K562 (cell line): ENCODE data around the gene OOSP3. TPM values are rescaled to one million over a fixed set of nuclear protein-coding genes. Genes with fewer than 3 reads are reported as not detected.
A peak's percentile ranks its signal among the peaks of the same experiment; 100 is the strongest.
"Not testable (repeated sequence)": the region's sequence is repeated elsewhere in the genome, so short reads cannot be mapped to it uniquely, and the experiment has no call there.

Source experiments
- ATAC-seq: fragments of 200-7000 bp; cut with Tn5 transposase; 3 replicates; pipeline ENCODE4 v1.9.1; 2020; ENCODE audit warnings: moderate library complexity
- BruUV-seq: library from RNA; stranded (reverse); fragments of 400-500 nt; replicated peaks from 2 replicates; lab custom pipeline; 2021; lab: Mats Ljungman, UMichigan
- CTCF ChIA-PET: fragments of 300-600 bp; formaldehyde crosslinking; extraction: SDS; loops from one replicate; lab custom pipeline; 2021; ENCODE audit warnings: low intra/inter-chr PET ratio; lab: Yijun Ruan, JAX
- POLR2A ChIA-PET: fragments of 300-600, 350-650 bp; sonication (Branson Sonifier 250); formaldehyde crosslinking; extraction: SDS; loops from one replicate; lab custom pipeline; 2021; ENCODE audit warnings: antibody characterized with exemption, inconsistent platforms; lab: Yijun Ruan, JAX
- DNase-seq, 4 experiments: peaks; one replicate each; pipeline versions ENCODE4 v3.0.0 to v3.0.0-alpha.2; 2011 to 2018; ENCODE audit warnings: low spot score in 3 of 4, mixed read lengths in 3 of 4; ENCODE audit errors: extremely low read depth in 1 of 4
- FAIRE-seq: peaks from 2 replicates; lab custom pipeline; 2011; peaks lifted over from hg19 to GRCh38; lab: Jason Lieb, UNC
- H2AFZ ChIP-seq: 2 replicates; pipeline ENCODE4 v1.6.0; 2011; ENCODE audit warnings: low read depth, low read length, control low read depth, inconsistent platforms
- H3K27ac ChIP-seq: fragments of 200-600 bp; 3 replicates; pipeline ENCODE4 v1.8.0; 2011; ENCODE audit warnings: low read depth, mild to moderate bottlenecking, control low read depth, inconsistent platforms, low read length, moderate library complexity, mixed read lengths; ENCODE audit errors: extremely low read depth
- H3K27me3 ChIP-seq, 2 experiments: fragments of 300-600 bp in 1 of 2; 2 replicates in 1 of 2; 3 replicates in 1 of 2; pipeline versions ENCODE4 v1.6.0 to v1.8.0; 2011; ENCODE audit warnings: inconsistent platforms in 2 of 2, low read length in 2 of 2, mild to moderate bottlenecking in 1 of 2, mixed read lengths in 1 of 2, moderate library complexity in 1 of 2; ENCODE audit not compliant: control insufficient read depth in 2 of 2, insufficient read depth in 2 of 2
- H3K36me3 ChIP-seq: fragments of 300-600 bp; 3 replicates; pipeline ENCODE4 v1.8.0; 2011; ENCODE audit warnings: mild to moderate bottlenecking, low read length, inconsistent platforms; ENCODE audit not compliant: control insufficient read depth, insufficient read depth
- H3K4me1 ChIP-seq, 2 experiments: fragments of 200-600 bp in 1 of 2; replicated peaks in 1 of 2; 2 replicates in 1 of 2; 3 replicates in 1 of 2; pipeline versions ENCODE4 v1.5.1 to v1.8.0; 2011; ENCODE audit warnings: inconsistent platforms in 2 of 2, low read length in 2 of 2, mild to moderate bottlenecking in 1 of 2, mixed read lengths in 1 of 2, moderate library complexity in 1 of 2; ENCODE audit not compliant: control insufficient read depth in 2 of 2, insufficient read depth in 2 of 2
- H3K4me2 ChIP-seq: 2 replicates; pipeline ENCODE4 v1.6.1; 2011; ENCODE audit warnings: low read length, control low read depth, inconsistent platforms, mixed read lengths; ENCODE audit not compliant: insufficient read depth
- H3K4me3 ChIP-seq: fragments of 200-600 bp; sonication (generic), shearing (Covaris generic); 2 replicates; pipeline ENCODE4 v1.5.1; 2016; ENCODE audit warnings: control low read depth, inconsistent platforms
- H3K79me2 ChIP-seq: fragments of 200-600 bp; 3 replicates; pipeline ENCODE4 v1.8.0; 2011; ENCODE audit warnings: low read length, inconsistent platforms; ENCODE audit not compliant: control insufficient read depth, insufficient read depth
- H3K9ac ChIP-seq, 2 experiments: 2 replicates each; pipeline versions ENCODE4 v1.6.0 to v1.6.1; 2011; ENCODE audit warnings: low read depth in 2 of 2, low read length in 2 of 2, control low read depth in 1 of 2, inconsistent platforms in 1 of 2, mild to moderate bottlenecking in 1 of 2, mixed read lengths in 1 of 2; ENCODE audit not compliant: insufficient read depth in 1 of 2
- H3K9me1 ChIP-seq: one replicate; pipeline ENCODE4 v1.6.0; 2011; ENCODE audit warnings: inconsistent platforms, mild to moderate bottlenecking, low read length, moderate library complexity; ENCODE audit not compliant: control insufficient read depth, insufficient read depth
- H3K9me3 ChIP-seq: replicated peaks from 2 replicates; pipeline ENCODE4 v1.5.1; 2011; ENCODE audit warnings: low read depth, low read length, inconsistent platforms; ENCODE audit not compliant: control insufficient read depth, insufficient read depth
- H4K20me1 ChIP-seq: replicated peaks from 2 replicates; pipeline ENCODE4 v1.6.1; 2011; ENCODE audit warnings: low read length, inconsistent platforms, mixed read lengths; ENCODE audit not compliant: control insufficient read depth, insufficient read depth
- BCOR ChIP-seq: fragments of 450-650 bp; IDR thresholded peaks from 2 replicates; pipeline ENCODE4 v1.6.1; 2016
- CEBPB ChIP-seq: fragments of 450-650 bp; IDR thresholded peaks from 2 replicates; pipeline ENCODE4 v1.6.1; 2016; ENCODE audit warnings: missing genetic modification characterization, missing compliant biosample characterization
- CEBPG ChIP-seq, 3 experiments: fragments of 200-800 bp in 1 of 3; sonication (Bioruptor generic) in 1 of 3; sonication (generic) in 1 of 3; formaldehyde crosslinking in 1 of 3; IDR thresholded peaks in 2 of 3; conservative IDR thresholded peaks in 1 of 3; 2 replicates each; pipeline versions ENCODE4 v1.6.1 to v1.8.0; 2016 to 2022; ENCODE audit warnings: missing compliant biosample characterization in 2 of 3, missing genetic modification characterization in 2 of 3, mild to moderate bottlenecking in 1 of 3, missing genetic modification reagents in 1 of 3
- ELF2 ChIP-seq: fragments of 250-450 bp; sonication (Bioruptor Pico); IDR thresholded peaks from 2 replicates; pipeline ENCODE4 v1.5.0; 2021; ENCODE audit warnings: mild to moderate bottlenecking
- RBM25 ChIP-seq: fragments of 200-400 bp; formaldehyde crosslinking; IDR thresholded peaks from 2 replicates; pipeline ENCODE4 v1.6.1; 2018; ENCODE audit warnings: low read length, low read depth, moderate library complexity; ENCODE audit not compliant: severe bottlenecking
- ZNF146 ChIP-seq: IDR thresholded peaks from one replicate; pipeline ENCODE4 v1.6.1; 2018; ENCODE audit warnings: missing compliant biosample characterization; ENCODE audit not compliant: unreplicated experiment
- ZNF354B ChIP-seq: fragments of 250-450 bp; sonication (Bioruptor Pico); IDR thresholded peaks from 2 replicates; pipeline ENCODE4 v1.4.0; 2020
- WGBS: fragments of 100-300 bp; shearing (Covaris generic); methylation state at CpG from one replicate; pipeline ENCODE4 v1.1.6; 2016; ENCODE audit warnings: low coverage, mixed read lengths; ENCODE audit not compliant: insufficient coverage; ENCODE audit errors: missing lambda C conversion rate; 5-methylcytosine and 5-hydroxymethylcytosine counted together
- in situ Hi-C: fragments of 300-500 bp; cut with MboI; formaldehyde crosslinking; loops from 4 replicates; pipeline ENCODE4 v1.15.0; 2018; ENCODE audit warnings: inconsistent platforms, mixed read lengths
- intact Hi-C: fragments of 100-400 bp; cut with micrococcal nuclease; formaldehyde crosslinking; loops from 2 replicates; pipeline ENCODE4 v1.14.2; 2022
- polyA plus RNA-seq, 8 experiments: library from polyadenylated mRNA; depleted of rRNA in 4 of 8; stranded (reverse) in 5 of 8; unstranded in 3 of 8; fragments of >200 nt; fragmentation: Nextera tagmentation in 2 of 8; fragmentation: Illumina TruSeq in 1 of 8; extraction: Ambion mirVana in 2 of 8; extraction: Trizol in 1 of 8; gene quantifications; 2 replicates each; pipeline versions ENCODE4 v1.2.1 to v1.2.3, GENCODE V29; 2011 to 2014; ENCODE audit warnings: inconsistent platforms in 1 of 8, missing spikeins in 1 of 8
- total RNA-seq, 7 experiments: library from RNA; depleted of rRNA in 6 of 7; stranded (reverse); fragments of >200 nt in 6 of 7; fragmentation: Illumina TruSeq in 2 of 7; extraction: Trizol in 2 of 7; gene quantifications; 2 replicates each; pipeline versions ENCODE4 v1.2.1 to v1.2.3, GENCODE V29; 2011 to 2021; ENCODE audit warnings: low replicate concordance in 1 of 7
- TF ChIP-seq, protein P1 (sequence below), 2 experiments: fragments of 450-650 bp in 1 of 2; sonication (generic) in 1 of 2; formaldehyde crosslinking in 1 of 2; IDR thresholded peaks in 1 of 2; conservative IDR thresholded peaks in 1 of 2; 2 replicates each; pipeline versions ENCODE4 v1.6.1 to v1.8.1; 2016 to 2023; ENCODE audit warnings: mild to moderate bottlenecking in 2 of 2, moderate library complexity in 2 of 2, inconsistent platforms in 1 of 2, missing genetic modification reagents in 1 of 2

Gene OOSP3
- total and polyA plus RNA-seq, 9 of the 15 experiments (the other 6 are each of a cell fraction or from before 2014, with no cell fraction given) = 0.09 to 0.32 (median 0.15) TPM; not detected in 6

DNA sequence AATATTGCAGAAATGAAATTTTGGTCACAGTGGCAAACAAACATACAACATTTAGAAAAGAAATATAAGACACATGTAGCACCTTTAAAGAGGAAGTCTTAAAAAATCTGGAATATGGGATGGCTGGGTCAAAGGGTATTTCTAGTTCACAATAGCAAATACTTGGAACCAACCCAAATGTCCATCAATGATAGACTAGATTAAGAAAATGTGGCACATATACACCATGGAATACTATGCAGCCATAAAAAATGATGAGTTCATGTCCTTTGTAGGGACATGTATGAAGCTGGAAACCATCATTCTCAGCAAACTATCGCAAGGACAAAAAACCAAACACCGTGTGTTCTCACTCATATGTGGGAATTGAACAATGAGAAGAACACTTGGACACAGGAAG, 25.0 kb downstream of the OOSP3 start:
- FAIRE-seq, H3K27ac ChIP-seq, H3K9me3 ChIP-seq, ATAC-seq, in situ Hi-C loops, CTCF ChIA-PET, H3K9me1 ChIP-seq, intact Hi-C loops, H3K27me3 ChIP-seq, H4K20me1 ChIP-seq, H3K79me2 ChIP-seq, H3K4me1 ChIP-seq, H3K4me3 ChIP-seq, BruUV-seq, DNase-seq, H3K9ac ChIP-seq, H3K4me2 ChIP-seq, H3K36me3 ChIP-seq, H2AFZ ChIP-seq: not testable (repeated sequence)
- POLR2A ChIA-PET = interaction anchor here (0.8 kb wide), 1 partner anchor 9 kb away, joined by 3 read pairs; no protein-coding TSS in a partner anchor
- peak; percentile 34 for TF ChIP-seq RBM25
- peak; percentile 69 for TF ChIP-seq ZNF146
- TF ChIP-seq BCOR = peak; percentile 74
- 86% methylated on average over 2 of the region's 2 CpGs for WGBS

DNA sequence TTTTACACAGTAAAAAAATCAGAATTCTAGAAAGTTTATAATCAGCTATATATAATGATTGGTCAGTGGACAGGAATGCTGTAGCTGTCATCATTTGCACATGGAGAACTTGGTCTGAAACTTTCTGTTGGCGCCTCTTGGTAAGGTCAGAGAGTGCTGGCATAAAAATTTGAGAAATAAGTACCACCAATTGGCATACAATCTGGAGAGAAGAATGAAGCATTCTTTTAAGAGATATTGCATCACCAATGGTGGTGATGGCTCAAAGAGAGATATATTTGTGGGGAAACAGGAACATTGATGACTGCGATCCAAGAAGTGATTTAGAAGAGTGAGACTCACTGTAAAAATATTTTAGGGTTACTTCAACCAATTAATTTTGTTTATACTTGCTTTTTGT, 39.9 kb downstream of the OOSP3 start:
- Histone ChIP-seq H3K9me1 (no peaks in the 10 kb centered on the region), H3K36me3 (no peaks in the 10 kb centered on the region), H4K20me1 (no peaks in the 10 kb centered on the region), H3K4me2 (no peak overlapping the region), H3K79me2 (no peaks in the 10 kb centered on the region), H2AFZ (no peak overlapping the region), H3K4me3 (no peak overlapping the region), H3K27me3 (no peaks in the 10 kb centered on the region), H3K9me3 (peaks cover 21% of the 10 kb centered on the region), H3K4me1 (no peaks in the 10 kb centered on the region), H3K9ac (no peak overlapping the region), H3K27ac (no peak overlapping the region)
- CTCF ChIA-PET = interaction anchor here (0.6 to 3.5 kb wide), 3 partner anchors 8 to 164 kb away, joined by 3 to 17 read pairs (median 8); partner anchors contain the start of gene STX3
- TF ChIP-seq ELF2 (CRISPR knock-in tag) = no peak
- no peak for TF ChIP-seq CEBPG (CRISPR knock-in tag; IDR thresholded peaks at IDR 0.05)
- peak in 1 of 2 experiments; percentile 43; a peak in 2 of 4 replicates for TF ChIP-seq CEBPG (tag; conservative IDR thresholded peaks at IDR 0.05 in 1 of 2, IDR thresholded peaks at IDR 0.05 in 1 of 2)
- TF ChIP-seq CEBPB (tag) = peak; percentile 31; the same call in 1 of the 2 replicates
- no peak for TF ChIP-seq ZNF354B (CRISPR knock-in tag)
- TF ChIP-seq, protein P1, sequence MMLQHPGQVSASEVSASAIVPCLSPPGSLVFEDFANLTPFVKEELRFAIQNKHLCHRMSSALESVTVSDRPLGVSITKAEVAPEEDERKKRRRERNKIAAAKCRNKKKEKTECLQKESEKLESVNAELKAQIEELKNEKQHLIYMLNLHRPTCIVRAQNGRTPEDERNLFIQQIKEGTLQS (IDR thresholded peaks at IDR 0.05) = peak; percentile 64; the same call in 1 of the 2 replicates
- TF ChIP-seq, protein P1 (CRISPR knock-in tag; conservative IDR thresholded peaks at IDR 0.05) = no peak
- no TSS peak for BruUV-seq
- FAIRE-seq (no peak), DNase-seq (no peak), ATAC-seq (no peak)
- 98% methylated on average over 2 of the region's 2 CpGs for WGBS
- POLR2A ChIA-PET = interaction anchor here (0.9 to 1.0 kb wide), 3 partner anchors 8 to 333 kb away, joined by 3 read pairs; no protein-coding TSS in a partner anchor
- intact Hi-C loops (loop anchor here (2.0 kb wide), 1 partner anchor 168 kb away; no protein-coding TSS in a partner anchor), in situ Hi-C loops (loop anchor here (5.0 kb wide), 1 partner anchor 96 kb away; no protein-coding TSS in a partner anchor)
